ENCODE data around the gene SCN1B.
"Not testable (repeated sequence)": the region's sequence is repeated elsewhere in the genome, so short reads cannot be mapped to it uniquely, and the experiment has no call there.

The SCN1B gene

DNA sequence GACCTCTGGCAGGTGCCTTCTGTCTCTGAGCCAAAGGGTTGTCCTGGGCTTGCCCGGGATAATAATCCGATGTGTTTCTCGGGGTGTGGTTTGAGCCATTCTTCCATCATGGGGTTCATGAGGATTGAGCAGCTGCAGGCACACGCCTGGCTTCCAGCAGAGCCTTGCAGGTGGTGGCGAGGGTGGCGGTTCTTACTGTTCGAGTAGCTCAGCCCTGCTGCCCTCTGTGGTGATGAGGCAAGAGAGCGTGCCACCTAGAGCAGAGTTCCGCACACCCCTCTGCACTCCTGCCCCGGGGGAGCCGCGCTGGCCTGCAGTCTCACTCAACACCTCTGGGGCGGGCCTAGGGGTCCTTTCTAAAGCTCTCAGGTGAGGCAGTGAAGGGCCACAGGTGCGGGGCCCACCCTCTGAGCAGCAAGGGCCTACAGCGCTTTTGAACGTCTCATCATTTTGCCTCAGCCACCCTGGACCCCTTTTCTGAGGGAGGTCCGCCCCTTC lies 3.8 kb downstream of the SCN1B start:
- no peak for FAIRE-seq
- no peak for DNase-seq (ENCODE audit: insufficient read length, low spot score)

DNA sequence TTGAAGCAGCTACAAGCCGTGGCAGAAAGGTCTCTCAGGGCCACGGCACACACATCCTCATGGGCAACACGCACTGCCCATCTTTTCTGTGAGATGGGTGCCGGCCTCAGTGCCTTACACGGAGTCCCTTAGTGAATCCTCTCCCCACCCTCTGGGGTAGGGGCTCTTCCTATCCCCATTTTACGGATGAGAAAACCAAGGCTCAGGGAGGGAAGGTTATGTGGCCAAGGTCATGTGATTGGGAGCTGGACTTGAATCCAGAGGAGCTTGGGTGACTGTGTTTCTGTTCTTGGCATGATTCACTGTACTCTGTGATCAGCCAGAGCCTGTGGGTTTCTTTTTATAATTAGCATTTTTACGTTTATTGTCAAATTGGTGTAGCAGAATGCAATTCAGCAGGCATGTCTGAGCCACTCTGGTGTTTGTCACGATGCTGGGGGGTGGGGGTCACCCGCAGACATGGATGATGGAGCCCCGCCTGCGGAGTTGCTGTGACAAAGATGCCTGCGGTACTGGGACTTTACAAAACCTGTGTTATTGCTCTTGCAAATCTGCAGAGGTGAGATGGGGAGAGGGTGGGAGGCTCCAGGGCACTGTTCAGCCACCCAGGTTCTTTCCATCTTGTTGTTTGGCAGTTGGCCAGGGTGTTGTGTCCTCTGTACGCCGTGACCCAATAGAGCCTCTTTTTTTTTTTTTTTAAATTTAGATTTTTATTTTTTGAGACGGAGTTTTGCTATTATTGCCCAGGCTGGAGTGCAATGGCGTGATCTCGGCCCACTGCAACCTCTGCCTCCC lies 4.5 kb downstream of the SCN1B start:
- FAIRE-seq (no peak), DNase-seq (ENCODE audit: insufficient read length, low spot score) (no peak)

GRCh38 chr19:35037716-35038622 lies 7.7 kb downstream of the SCN1B start:
- no peak for FAIRE-seq
- no peak for DNase-seq (ENCODE audit: insufficient read length, low spot score)

DNA sequence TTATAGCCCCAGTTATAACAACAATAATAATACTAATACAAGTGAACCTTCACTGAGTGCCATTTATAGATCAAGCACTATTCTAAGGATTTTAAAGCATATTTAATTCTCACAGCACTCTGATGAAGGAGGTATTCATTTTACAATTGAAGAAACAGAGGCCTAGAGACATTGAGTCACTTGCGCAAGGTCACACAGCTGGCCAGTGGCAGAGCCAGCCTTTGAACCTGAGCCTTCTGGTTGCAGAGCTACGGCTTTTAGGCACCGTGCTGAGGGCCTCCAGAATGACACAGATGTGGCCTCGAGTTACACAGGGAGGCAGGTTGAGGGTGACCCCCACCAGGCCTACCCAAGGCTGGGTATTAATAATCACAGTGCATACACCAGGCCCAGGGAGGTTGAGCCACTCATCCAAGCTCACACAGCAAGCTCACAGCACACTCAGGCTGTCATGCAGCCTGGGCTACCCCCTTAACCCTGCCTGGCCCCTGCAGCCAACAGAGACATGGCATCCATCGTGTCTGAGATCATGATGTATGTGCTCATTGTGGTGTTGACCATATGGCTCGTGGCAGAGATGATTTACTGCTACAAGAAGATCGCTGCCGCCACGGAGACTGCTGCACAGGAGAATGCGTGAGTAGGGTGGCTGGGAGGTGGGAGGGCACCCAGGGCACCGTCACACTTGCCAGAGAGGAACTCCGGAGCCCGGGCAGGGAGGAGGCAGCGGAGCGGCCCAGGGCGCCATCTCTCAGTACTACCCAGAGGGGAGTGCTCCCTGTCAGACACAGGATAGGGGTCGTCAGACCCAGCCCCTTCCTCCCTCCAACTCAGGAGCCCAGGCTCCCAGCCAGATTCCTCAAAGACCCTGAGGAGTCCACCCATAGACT lies 8.6 kb downstream of the SCN1B start:
- FAIRE-seq (no peak), DNase-seq (ENCODE audit: insufficient read length, low spot score) (no peak)

GRCh38 chr19:35039881-35040825 lies 9.9 kb downstream of the SCN1B start:
- DNase-seq (ENCODE audit: insufficient read length, low spot score) (no peak), FAIRE-seq (no peak)

- FAIRE-seq, result no peak
- DNase-seq (ENCODE audit: insufficient read length, low spot score), result no peak
These were observed 10.7 kb downstream of the SCN1B start for GRCh38 chr19:35040826-35041547.

DNA sequence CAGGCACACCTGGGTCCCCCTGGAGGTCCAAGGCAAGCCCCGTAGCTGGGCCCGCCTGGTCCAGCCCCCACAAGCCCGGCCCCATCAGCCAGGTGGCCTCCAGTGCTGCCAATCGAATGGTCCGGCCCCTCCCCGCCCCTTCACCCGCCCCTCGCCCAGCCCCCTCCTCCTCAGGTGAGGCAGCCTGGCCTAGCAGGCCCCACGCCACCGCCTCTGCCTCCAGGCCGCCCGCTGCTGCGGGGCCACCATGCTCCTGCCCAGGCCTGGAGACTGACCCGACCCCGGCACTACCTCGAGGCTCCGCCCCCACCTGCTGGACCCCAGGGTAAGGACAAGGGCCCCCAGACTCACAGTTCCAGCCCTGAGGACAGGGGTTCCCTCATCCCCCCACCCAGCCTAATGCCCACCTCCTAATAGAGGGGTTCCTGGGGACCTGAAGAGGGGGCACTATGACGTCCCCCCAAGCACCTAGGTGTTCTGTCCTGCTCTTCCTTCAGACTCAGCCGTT lies 11.3 kb downstream of the SCN1B start, which contains the start of gene HPN:
Gene HPN, plus strand, starts transcription at position 174 of the 508 bp plus-strand sequence. CDS start 786 bp downstream, outside the sequence.
- FAIRE-seq, result no peak
- no peak for DNase-seq (ENCODE audit: insufficient read length, low spot score)

DNA sequence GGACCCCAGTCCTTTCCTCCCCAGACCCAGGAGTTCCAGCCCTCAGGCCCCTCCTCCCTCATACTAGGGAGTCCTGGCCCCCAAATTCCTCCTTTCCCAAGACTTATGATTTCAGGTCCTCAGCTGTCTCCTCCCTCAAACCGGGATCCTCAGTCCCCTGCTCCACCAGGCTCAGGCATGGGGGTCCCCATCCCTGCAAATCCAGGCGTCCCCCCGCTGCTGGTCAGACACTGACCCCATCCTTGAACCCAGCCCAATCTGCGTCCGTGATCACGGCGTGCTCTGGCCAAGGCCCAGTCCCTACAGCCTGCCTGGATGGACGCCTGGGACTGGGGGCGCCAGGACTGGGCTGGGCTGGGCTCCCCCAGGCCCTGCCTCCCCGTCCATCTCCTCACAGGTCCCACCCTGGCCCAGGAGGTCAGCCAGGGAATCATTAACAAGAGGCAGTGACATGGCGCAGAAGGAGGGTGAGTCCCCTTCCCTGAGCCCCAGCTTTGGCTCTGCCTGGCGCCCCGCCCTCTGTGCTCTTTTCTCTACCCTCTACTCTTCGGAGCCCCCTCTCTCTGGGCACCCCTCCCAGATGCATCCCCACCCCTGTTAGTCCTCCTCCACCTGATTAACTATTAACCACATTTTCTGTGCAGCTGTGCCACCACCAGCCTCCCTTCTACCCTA lies 11.9 kb downstream of the SCN1B start:
- no peak for DNase-seq (ENCODE audit: insufficient read length, low spot score)
- FAIRE-seq, result no peak

DNA sequence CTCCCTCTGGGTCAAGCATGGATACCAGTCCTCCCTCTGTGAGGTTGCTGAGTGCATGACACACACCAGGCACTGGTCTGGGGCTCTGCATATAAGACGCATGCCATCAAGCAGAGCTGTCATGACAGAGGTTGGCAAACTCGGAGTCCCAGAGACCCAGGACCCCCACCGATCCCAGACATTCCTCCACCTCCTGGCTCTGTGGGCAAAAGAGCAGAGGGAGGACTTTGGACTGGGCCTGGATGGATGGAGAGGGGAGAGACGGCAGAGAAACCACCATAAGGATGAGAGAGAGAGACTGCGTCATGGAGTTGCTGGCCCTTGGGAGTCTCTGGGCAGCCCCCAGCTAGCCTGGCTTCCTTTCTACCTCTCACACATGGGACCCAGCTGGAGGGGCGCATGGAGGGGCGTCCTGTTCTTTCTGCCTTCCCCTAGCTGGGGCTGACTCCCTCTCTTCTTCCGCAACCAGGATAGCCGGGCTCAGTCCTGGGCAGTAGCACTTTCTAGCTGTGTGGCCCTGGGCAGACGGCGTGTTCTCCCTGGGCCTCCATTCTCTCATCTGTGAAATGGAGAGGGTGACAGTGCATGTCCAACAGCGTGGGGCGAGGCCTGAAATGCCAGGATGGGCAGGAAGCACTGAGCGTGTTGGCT lies 12.8 kb downstream of the SCN1B start:
- no peak for FAIRE-seq
- no peak for DNase-seq (ENCODE audit: insufficient read length, low spot score)

GRCh38 chr19:35043906-35044305 lies 13.6 kb downstream of the SCN1B start:
- FAIRE-seq, result peak; percentile 4
- DNase-seq (ENCODE audit: insufficient read length, low spot score), result no peak

- DNase-seq (ENCODE audit: insufficient read length, low spot score) (peak; percentile 57), FAIRE-seq (peak; percentile 73)
These were observed 14.2 kb downstream of the SCN1B start for GRCh38 chr19:35044317-35045117.

- DNase-seq (ENCODE audit: insufficient read length, low spot score) (peak; percentile 56), FAIRE-seq (peak; percentile 80)
These were observed 15.5 kb downstream of the SCN1B start for GRCh38 chr19:35045667-35046300.

DNA sequence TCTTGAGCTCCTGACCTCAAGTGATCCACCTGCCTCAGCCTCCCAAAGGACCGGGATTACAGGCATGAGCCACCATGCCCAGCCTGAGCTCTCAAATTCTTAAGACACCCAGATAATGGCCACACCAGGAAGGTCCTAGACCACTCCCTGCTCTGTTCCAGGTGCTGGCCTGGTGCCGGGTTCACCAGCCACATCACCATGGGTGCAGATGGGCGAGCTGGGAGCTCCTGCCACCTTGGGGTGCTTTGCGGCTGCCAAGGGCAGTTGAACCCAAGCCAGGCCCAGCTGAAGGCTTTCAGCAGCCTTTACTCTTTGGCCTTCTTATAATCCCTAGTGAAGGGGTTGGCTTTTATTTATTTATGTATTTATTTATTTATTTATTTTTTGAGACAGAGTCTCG lies 16.2 kb downstream of the SCN1B start:
- FAIRE-seq (no peak), DNase-seq (ENCODE audit: insufficient read length, low spot score) (no peak)

GRCh38 chr19:35048911-35049411 lies 18.7 kb downstream of the SCN1B start:
- FAIRE-seq, result no peak

DNA sequence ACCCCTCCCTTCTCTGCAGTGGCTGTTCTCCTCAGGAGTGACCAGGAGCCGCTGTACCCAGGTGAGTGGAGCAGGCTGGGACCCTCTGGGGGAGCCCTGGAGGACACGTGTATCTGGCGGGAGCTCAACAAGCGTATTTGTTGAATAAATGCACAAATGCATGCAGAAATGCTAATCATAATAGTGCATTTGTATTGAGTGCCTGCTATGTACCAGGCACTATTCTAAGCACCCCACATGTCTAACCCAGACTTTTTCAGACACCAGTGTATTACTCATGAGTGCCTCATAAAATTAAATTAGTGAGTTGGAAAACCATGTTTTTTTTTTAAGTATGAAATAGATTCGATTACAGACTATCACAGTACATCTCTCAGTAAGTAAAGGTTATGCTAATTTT lies 19.2 kb downstream of the SCN1B start:
- no peak for FAIRE-seq
- no peak for DNase-seq (ENCODE audit: insufficient read length, low spot score)

More at GRCh38 chr19:35048911-35049411, 18.7 kb downstream of the SCN1B start:
- no peak for DNase-seq (ENCODE audit: insufficient read length, low spot score)

DNA sequence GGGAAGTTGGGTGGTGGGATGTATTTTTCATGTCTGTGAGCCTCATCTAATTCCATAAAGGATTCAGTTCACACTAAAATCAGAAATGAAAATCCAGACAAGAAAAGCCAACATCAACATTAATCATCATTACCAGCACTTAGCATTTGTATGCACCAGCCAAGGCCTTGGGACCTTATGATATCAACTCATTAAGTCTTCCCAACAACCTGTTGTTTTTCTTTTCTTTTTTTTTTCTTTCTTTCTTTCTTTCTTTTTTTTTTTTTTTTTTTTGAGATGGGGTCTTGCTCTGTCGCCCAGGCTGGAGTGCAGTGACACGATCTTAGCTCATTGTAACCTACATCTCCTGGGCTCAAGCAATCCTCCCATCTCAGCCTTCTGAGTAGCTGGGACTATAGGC lies 20.4 kb downstream of the SCN1B start:
- DNase-seq (ENCODE audit: insufficient read length, low spot score); FAIRE-seq: not testable (repeated sequence)
